ENCODE measurements around the gene OAS2.
A peak's percentile ranks its signal among the peaks of the same experiment; 100 is the strongest.

The OAS2 gene

GRCh38 chr12:112936264-112936663 is 42.1 kb upstream of the OAS2 start:
- no peak for TF ChIP-seq CTCF (IDR thresholded peaks at IDR 0.05; ENCODE audit: low read depth, low read length)
- no peak for DNase-seq (ENCODE audit: extremely low read depth, low read depth)

DNA sequence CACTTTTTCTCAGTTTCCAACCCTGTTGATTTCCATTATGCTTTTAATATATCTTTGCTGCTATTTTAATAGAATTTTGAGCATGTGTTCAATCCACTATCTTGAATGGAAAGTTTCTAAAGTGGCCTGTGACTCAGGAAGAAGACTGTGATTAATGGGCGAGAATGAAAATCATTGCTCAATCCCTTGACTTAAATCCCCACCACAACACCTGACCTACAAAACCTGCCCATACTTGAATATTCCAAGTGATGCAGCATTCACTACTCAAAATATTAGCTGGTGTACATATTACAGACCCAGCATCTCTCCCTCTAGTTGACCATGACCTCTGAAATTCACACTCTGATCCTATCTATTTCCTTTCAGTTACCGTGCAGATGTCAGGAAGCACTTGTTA is 41.4 kb upstream of the OAS2 start:
- DNase-seq (ENCODE audit: extremely low read depth, low read depth) = no peak
- no peak for TF ChIP-seq CTCF (IDR thresholded peaks at IDR 0.05; ENCODE audit: low read depth, low read length)

DNA sequence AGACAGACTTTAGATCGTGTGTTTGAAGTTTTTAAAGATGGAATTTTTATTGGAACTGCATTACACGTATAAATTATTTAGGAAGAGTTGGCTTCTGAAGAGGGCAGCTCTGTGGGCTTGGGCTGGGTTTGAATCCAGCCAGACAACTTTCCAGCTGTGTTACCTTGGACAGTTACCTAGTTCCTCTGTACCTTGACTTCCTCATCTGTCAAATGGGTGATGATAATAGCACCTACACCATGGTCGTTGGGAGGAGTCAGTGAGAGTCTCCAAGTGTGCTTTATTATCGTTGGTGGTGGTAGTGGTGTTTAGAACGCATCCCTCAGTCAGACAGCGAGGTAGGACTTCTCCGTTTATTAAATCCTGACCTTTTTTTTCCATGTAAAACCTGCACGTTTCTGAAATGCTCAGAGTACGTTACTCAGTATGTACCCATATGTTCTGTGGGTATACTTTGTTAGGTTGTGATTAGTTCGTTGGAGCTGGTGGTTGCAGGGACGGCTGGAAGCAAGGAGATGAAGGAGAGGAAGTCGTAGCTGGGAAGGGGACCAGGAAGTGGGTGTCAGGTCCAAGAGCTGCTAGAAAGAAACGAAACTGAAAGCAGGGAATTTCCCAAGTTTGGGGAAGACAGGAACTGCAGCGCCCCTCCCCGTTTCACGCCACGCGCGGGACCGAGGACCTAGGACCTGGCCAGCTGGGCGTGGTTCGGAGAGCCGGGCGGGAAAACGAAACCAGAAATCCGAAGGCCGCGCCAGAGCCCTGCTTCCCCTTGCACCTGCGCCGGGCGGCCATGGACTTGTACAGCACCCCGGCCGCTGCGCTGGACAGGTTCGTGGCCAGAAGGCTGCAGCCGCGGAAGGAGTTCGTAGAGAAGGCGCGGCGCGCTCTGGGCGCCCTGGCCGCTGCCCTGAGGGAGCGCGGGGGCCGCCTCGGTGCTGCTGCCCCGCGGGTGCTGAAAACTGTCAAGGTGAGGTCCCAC is 40.3 kb upstream of the OAS2 start, which contains the start of gene OAS3:
Gene OAS3 (plus strand): TSS at position 734 of the 979 bp plus-strand sequence. CDS start 57 bp downstream, at position 791.
- DNase-seq (ENCODE audit: extremely low read depth, low read depth) = peak; percentile 66
- no peak; the same call in 1 of the 2 replicates for TF ChIP-seq CTCF (IDR thresholded peaks at IDR 0.05; ENCODE audit: low read depth, low read length)

DNA sequence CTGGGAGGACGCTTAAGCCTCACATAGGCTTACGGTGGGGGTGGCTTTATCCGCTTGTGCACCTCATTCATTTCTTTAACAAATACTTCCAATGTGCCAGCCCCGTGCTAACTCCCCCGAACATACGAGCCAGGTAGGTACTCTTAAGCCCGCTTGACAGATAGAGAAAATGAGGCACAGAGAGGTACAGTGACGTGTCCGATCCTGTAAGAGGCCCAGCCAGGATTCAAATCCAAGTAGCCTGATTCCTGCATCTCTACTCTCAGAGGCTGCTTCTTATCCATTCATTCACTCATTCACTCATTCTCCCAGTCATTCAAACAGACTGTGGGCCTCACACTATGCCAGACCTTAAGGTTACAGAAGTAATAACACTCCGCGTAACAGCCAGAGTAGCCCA is 39.6 kb upstream of the OAS2 start:
- DNase-seq (ENCODE audit: extremely low read depth, low read depth) = no peak
- TF ChIP-seq CTCF (IDR thresholded peaks at IDR 0.05; ENCODE audit: low read depth, low read length) = no peak

DNA sequence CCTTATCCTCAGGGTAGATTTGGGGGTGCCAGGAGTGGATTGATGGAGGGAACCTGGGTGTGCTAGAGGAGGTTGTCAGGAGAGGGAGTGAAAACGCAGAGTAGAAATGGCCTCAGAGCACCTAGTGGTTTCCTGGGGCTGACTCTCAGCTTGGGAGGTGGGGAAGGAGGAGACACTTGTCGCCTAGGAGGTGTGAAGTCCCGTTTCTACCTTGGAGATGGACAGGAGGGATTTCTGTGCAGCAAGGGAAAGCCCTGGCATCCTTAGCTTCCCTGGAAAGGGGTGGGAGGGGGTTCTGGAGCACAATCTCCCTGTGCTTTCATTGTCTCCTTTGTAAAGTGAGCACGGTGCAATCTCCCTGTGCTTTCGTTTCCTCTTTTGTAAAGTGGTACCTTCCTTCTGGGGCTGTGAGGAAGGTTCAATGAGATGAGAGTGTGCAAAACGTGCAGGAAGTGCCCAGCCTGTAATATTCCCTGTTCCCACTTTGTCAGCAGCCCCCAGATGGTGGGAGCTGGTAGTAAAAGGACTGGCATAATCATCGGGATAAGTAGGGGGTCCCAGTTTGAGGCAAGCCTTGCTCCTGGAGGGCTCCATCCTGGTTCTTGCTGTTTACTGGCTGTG is 38.4 kb upstream of the OAS2 start:
- no peak for TF ChIP-seq CTCF (IDR thresholded peaks at IDR 0.05; ENCODE audit: low read depth, low read length)
- no peak for DNase-seq (ENCODE audit: extremely low read depth, low read depth)

DNA sequence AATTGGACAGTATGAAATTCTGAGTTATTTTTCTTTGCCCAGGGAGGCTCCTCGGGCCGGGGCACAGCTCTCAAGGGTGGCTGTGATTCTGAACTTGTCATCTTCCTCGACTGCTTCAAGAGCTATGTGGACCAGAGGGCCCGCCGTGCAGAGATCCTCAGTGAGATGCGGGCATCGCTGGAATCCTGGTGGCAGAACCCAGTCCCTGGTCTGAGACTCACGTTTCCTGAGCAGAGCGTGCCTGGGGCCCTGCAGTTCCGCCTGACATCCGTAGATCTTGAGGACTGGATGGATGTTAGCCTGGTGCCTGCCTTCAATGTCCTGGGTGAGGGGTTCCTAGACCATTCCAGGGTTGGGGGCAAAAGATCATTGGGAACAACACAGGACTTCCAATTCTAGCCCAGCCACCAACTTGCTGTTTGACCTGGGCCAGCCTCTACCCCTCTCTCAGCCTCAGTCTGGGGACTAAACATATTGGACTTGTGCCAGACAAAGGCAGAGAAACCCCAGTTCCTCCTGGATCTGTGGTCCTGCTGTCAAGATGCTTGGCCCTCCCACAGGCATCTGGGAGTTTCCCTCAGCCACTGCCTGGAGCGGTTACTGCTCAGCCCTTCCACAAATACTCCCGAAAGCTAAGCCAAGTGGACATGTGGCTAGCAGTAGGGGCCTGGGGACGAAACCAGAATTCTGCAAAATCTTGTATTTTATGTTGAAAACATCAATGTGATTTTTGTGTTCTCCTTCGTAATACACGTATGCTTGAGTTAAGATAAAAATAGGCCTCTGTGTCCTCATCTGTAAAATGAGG is 36.6 kb upstream of the OAS2 start:
- no peak for TF ChIP-seq CTCF (IDR thresholded peaks at IDR 0.05; ENCODE audit: low read depth, low read length)

More for the DNA sequence above, 36.6 kb upstream of the OAS2 start:
- no peak for DNase-seq (ENCODE audit: extremely low read depth, low read depth)

Data from AG09319 (cell line).